BJ (cell line): ENCODE measurements around the gene SIGMAR1. TPM values are rescaled to one million over a fixed set of nuclear protein-coding genes. Genes with fewer than 3 reads are reported as not detected.

Experiments
- CTCF ChIA-PET: fragments of 350-600 bp; formaldehyde crosslinking; extraction: SDS; loops from one replicate; lab custom pipeline; 2021; ENCODE audit warnings: antibody characterized with exemption, inconsistent platforms; lab: Yijun Ruan, JAX
- POLR2A ChIA-PET: fragments of 300-600 bp; sonication (Branson Sonifier 250); formaldehyde crosslinking; extraction: SDS; loops from one replicate; lab custom pipeline; 2021; ENCODE audit warnings: antibody characterized with exemption; lab: Charles Lee
- DNase-seq: peaks from one replicate; pipeline ENCODE4 v3.0.0-alpha.2; 2011; ENCODE audit warnings: low read depth
- H3K27me3 ChIP-seq: 2 replicates; pipeline ENCODE4 v1.6.0; 2011; ENCODE audit warnings: low read length; ENCODE audit not compliant: control insufficient read depth, insufficient read depth
- H3K36me3 ChIP-seq: 2 replicates; pipeline ENCODE4 v1.5.1; 2011; ENCODE audit warnings: low read length; ENCODE audit not compliant: control insufficient read depth, insufficient read depth
- H3K4me3 ChIP-seq: 2 replicates; pipeline ENCODE4 v1.5.1; 2011; ENCODE audit warnings: low read depth, mild to moderate bottlenecking, control low read depth, low read length
- polyA plus RNA-seq: library from polyadenylated mRNA; depleted of rRNA; stranded (reverse); fragments of >200 nt; gene quantifications from 2 replicates; pipeline ENCODE4 v1.2.3, GENCODE V29; 2011
- TF ChIP-seq, protein P1 (sequence below): IDR thresholded peaks from 2 replicates; pipeline ENCODE4 v1.5.1; 2011; ENCODE audit warnings: low read depth, mild to moderate bottlenecking, control low read depth, inconsistent platforms, low read length, moderate library complexity; ENCODE audit not compliant: insufficient read depth

Gene SIGMAR1
- polyA plus RNA-seq, 1 experiment: 95.5 TPM

DNA sequence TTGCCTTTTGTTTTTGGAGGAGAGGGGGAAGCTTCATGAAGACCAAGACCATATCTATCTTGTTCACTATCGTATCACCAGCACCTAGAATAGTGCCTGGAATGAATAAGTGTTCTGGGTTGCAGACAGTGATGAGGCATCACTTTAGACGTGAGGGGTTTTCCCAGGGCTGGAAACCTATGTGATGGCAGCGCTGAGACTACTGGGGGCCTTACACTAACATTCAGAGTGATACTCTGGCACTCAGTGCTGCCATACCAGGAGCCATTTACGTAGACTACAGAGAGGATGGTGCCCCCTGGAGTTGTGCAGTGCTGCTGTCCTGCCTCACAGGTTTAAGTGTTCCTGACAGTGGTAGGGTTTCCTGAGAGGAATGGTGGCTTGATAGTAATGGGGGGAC lies 46.6 kb upstream of the SIGMAR1 start:
- Histone ChIP-seq H3K36me3 (no peaks in the 10 kb centered on the region; the same call in 1 of the 2 replicates), H3K27me3 (no peaks in the 10 kb centered on the region), H3K4me3 (no peak overlapping the region)
- TF ChIP-seq, protein P1, sequence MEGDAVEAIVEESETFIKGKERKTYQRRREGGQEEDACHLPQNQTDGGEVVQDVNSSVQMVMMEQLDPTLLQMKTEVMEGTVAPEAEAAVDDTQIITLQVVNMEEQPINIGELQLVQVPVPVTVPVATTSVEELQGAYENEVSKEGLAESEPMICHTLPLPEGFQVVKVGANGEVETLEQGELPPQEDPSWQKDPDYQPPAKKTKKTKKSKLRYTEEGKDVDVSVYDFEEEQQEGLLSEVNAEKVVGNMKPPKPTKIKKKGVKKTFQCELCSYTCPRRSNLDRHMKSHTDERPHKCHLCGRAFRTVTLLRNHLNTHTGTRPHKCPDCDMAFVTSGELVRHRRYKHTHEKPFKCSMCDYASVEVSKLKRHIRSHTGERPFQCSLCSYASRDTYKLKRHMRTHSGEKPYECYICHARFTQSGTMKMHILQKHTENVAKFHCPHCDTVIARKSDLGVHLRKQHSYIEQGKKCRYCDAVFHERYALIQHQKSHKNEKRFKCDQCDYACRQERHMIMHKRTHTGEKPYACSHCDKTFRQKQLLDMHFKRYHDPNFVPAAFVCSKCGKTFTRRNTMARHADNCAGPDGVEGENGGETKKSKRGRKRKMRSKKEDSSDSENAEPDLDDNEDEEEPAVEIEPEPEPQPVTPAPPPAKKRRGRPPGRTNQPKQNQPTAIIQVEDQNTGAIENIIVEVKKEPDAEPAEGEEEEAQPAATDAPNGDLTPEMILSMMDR: no peak
- ChIA-PET POLR2A (no interaction called here), CTCF (interaction anchor here (1.5 kb wide), 1 partner anchor 17 kb away, joined by 6 read pairs; no protein-coding TSS in a partner anchor)
- no peak for DNase-seq

DNA sequence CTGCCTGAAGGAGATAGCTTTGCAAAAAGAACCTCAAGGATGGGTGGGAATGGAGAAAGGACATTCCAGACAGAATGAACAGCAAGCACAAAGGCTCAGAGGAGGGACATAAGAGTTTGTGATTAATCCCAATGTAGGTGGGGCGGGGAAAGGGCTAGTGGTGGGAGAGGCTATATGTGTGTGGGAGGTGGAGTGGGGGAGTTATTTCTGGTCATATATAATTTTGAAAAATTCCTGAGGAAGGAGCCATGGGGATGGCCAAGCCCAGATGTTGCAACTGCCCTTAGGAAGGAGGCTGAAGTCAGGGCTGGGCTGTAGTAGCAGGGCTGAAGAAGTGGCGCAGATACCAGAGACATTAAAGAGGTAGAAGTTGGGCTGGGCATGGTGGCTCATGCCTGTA lies 38.3 kb upstream of the SIGMAR1 start:
- CTCF ChIA-PET: interaction anchor here (0.7 to 3.4 kb wide), 10 partner anchors 9 to 38 kb away, joined by 3 to 45 read pairs (median 5); partner anchors contain the start of gene CCL27
- Histone ChIP-seq H3K27me3 (no peaks in the 10 kb centered on the region), H3K4me3 (no peak overlapping the region), H3K36me3 (peaks cover 2% of the 10 kb centered on the region)
- POLR2A ChIA-PET: no interaction called here
- DNase-seq: no peak
- TF ChIP-seq, protein P1: no peak

DNA sequence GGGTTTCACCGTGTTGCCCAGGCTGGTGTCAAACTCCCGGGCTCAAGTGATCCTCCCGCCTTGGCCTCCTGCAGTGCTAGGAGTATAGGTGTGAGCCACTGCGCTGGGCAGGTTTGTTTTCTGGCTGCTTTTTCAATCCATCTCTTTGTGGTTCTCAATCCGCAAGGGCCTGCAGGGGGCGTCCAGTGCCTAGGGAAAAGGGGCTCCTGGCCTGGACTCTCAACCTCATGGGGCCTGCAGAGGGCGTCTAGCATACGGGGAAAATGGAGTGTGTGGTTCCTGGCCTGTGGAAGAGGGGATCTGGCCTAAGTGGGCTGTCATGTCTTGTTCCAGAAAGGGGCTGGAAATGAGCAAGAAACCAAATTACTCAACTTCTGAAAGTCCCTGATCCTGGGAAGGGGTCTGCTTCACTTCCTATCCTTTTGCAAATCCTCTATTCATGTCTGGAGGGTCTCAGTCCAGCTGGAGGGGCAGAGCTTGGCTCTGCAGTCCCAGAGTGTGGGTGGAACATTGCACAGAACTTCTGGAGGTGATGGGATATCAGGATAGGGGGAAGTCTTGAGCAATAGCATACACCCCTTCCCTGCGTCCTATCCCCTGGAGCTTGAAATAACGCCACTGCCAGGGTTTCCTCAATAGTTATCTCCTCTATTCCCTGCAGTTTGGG lies 37.6 kb upstream of the SIGMAR1 start:
- POLR2A ChIA-PET: no interaction called here
- Histone ChIP-seq H3K27me3 (no peaks in the 10 kb centered on the region), H3K4me3 (no peak overlapping the region), H3K36me3 (peaks cover 2% of the 10 kb centered on the region)
- TF ChIP-seq, protein P1: peak; percentile 88
- CTCF ChIA-PET: interaction anchor here (0.7 to 3.4 kb wide), 11 partner anchors 9 to 39 kb away, joined by 3 to 45 read pairs (median 5); partner anchors contain the start of gene CCL27
- DNase-seq: no peak

DNA sequence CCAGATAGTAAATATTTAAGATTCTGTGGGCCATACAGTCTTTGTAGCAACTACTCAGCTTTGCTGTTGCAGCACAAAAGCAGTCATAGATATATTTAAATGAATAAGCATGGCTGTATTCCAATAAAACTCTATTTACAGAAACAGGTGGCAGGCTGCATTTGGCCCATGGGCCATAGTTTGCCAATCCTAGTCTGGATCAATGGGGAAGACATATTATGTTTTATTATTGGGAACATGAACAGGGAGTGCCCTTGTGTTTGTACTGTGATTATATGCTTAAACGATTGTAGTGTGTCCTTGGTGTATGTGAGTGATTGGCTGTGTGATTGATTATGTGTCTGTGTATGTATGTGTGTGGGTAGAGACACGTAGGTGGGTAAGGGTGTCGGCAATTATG lies 36.9 kb upstream of the SIGMAR1 start:
- Histone ChIP-seq H3K36me3 (peaks cover 2% of the 10 kb centered on the region), H3K4me3 (no peak overlapping the region), H3K27me3 (no peaks in the 10 kb centered on the region)
- TF ChIP-seq, protein P1: no peak
- ChIA-PET CTCF (interaction anchor here (0.8 to 3.4 kb wide), 5 partner anchors 10 to 27 kb away, joined by 3 to 45 read pairs (median 5); no protein-coding TSS in a partner anchor), POLR2A (no interaction called here)
- DNase-seq: no peak

DNA sequence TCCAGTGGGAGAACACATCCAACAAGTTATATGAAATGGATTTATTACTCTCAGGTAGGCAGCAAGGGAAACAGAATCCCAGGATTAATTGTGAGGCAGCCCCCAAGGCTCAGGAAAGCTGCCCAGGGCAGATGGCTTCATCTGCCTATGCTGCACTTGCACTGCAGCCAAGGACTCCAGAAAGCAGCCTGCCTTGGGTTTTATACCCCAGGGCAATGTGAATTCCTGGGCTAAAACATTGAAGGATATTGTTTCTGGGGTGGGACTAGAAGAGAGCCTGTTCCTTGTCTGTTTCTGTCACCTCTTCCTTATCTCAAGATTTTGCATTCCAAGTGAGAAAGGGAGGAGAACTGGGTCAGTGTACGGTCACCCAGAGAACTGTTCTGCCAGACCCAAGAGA lies 33.7 kb upstream of the SIGMAR1 start:
- ChIA-PET CTCF (interaction anchor here (1.1 to 2.3 kb wide), 4 partner anchors 30 to 228 kb away, joined by 3 to 8 read pairs (median 5); no protein-coding TSS in a partner anchor), POLR2A (no interaction called here)
- TF ChIP-seq, protein P1: no peak
- no peak overlapping the region for H3K4me3 ChIP-seq
- no peak for DNase-seq
- no peaks in the 10 kb centered on the region for H3K27me3 ChIP-seq
- H3K36me3 ChIP-seq: peaks cover 4% of the 10 kb centered on the region; the same call in 1 of the 2 replicates
